Measurements from ENCODE around the gene SLIT3. TPM values are rescaled to one million over a fixed set of nuclear protein-coding genes. Genes with fewer than 3 reads are reported as not detected.

The SLIT3 gene
- total RNA-seq, 1 donor from 2014 or later = 0.75 TPM

GRCh38 chr5:168781941-168782571 lies 518.9 kb downstream of the SLIT3 start:
- no peak overlapping the region for H3K27ac Mint-ChIP-seq
- DNase-seq = no peak
- H3K4me1 Mint-ChIP-seq = no peaks in the 10 kb centered on the region
- no peaks in the 10 kb centered on the region for H3K27me3 Mint-ChIP-seq
- H3K9me3 Mint-ChIP-seq = no peaks in the 10 kb centered on the region
- H3K4me3 Mint-ChIP-seq = no peak overlapping the region
- H3K36me3 Mint-ChIP-seq (ENCODE audit: low read depth) = no peaks in the 10 kb centered on the region
- intact Hi-C loops (cut with micrococcal nuclease) = no loop called here

- Mint-ChIP-seq H3K36me3 (ENCODE audit: low read depth) (no peaks in the 10 kb centered on the region), H3K27ac (no peak overlapping the region), H3K9me3 (no peaks in the 10 kb centered on the region), H3K4me1 (no peaks in the 10 kb centered on the region), H3K4me3 (no peak overlapping the region), H3K27me3 (no peaks in the 10 kb centered on the region)
- no peak for DNase-seq
- intact Hi-C loops (cut with micrococcal nuclease) = no loop called here
Measured at GRCh38 chr5:168780888-168781287, 520.1 kb downstream of the SLIT3 start.

GRCh38 chr5:168779333-168779732 lies 521.6 kb downstream of the SLIT3 start:
- DNase-seq = no peak
- intact Hi-C loops (cut with micrococcal nuclease) = no loop called here
- Mint-ChIP-seq H3K4me1 (no peaks in the 10 kb centered on the region), H3K36me3 (ENCODE audit: low read depth) (no peaks in the 10 kb centered on the region), H3K27me3 (no peaks in the 10 kb centered on the region), H3K9me3 (no peaks in the 10 kb centered on the region), H3K4me3 (no peak overlapping the region), H3K27ac (no peak overlapping the region)

GRCh38 chr5:168778536-168778935 lies 522.4 kb downstream of the SLIT3 start:
- Mint-ChIP-seq H3K36me3 (ENCODE audit: low read depth) (no peaks in the 10 kb centered on the region), H3K4me3 (no peak overlapping the region), H3K4me1 (no peaks in the 10 kb centered on the region), H3K27ac (no peak overlapping the region), H3K9me3 (no peaks in the 10 kb centered on the region), H3K27me3 (no peaks in the 10 kb centered on the region)
- intact Hi-C loops (cut with micrococcal nuclease) = no loop called here
- no peak for DNase-seq

GRCh38 chr5:168777651-168778050 lies 523.3 kb downstream of the SLIT3 start:
- Mint-ChIP-seq H3K4me3 (no peak overlapping the region), H3K9me3 (no peaks in the 10 kb centered on the region), H3K27ac (no peak overlapping the region), H3K27me3 (no peaks in the 10 kb centered on the region), H3K4me1 (no peaks in the 10 kb centered on the region), H3K36me3 (ENCODE audit: low read depth) (no peaks in the 10 kb centered on the region)
- no peak for DNase-seq
- intact Hi-C loops (cut with micrococcal nuclease) = no loop called here

- H3K4me1 Mint-ChIP-seq = no peaks in the 10 kb centered on the region
- no peaks in the 10 kb centered on the region for H3K27me3 Mint-ChIP-seq
- H3K4me3 Mint-ChIP-seq = no peak overlapping the region
- H3K9me3 Mint-ChIP-seq = no peaks in the 10 kb centered on the region
- intact Hi-C loops (cut with micrococcal nuclease) = no loop called here
- no peaks in the 10 kb centered on the region for H3K36me3 Mint-ChIP-seq (ENCODE audit: low read depth)
- DNase-seq = no peak
- H3K27ac Mint-ChIP-seq = no peak overlapping the region
Measured at GRCh38 chr5:168776070-168776469, 524.9 kb downstream of the SLIT3 start.

- H3K27me3 Mint-ChIP-seq = no peaks in the 10 kb centered on the region
- no peaks in the 10 kb centered on the region for H3K36me3 Mint-ChIP-seq (ENCODE audit: low read depth)
- peaks cover under 1% of the 10 kb centered on the region for H3K9me3 Mint-ChIP-seq
- H3K27ac Mint-ChIP-seq = no peak overlapping the region
- no peaks in the 10 kb centered on the region for H3K4me1 Mint-ChIP-seq
- H3K4me3 Mint-ChIP-seq = no peak overlapping the region
- DNase-seq = no peak
- intact Hi-C loops (cut with micrococcal nuclease) = no loop called here
Measured at GRCh38 chr5:168773226-168773625, 527.7 kb downstream of the SLIT3 start.

- Mint-ChIP-seq H3K27ac (no peak overlapping the region), H3K4me3 (no peak overlapping the region), H3K4me1 (no peaks in the 10 kb centered on the region), H3K9me3 (peaks cover 4% of the 10 kb centered on the region), H3K36me3 (ENCODE audit: low read depth) (no peaks in the 10 kb centered on the region), H3K27me3 (no peaks in the 10 kb centered on the region)
- DNase-seq = no peak
- intact Hi-C loops (cut with micrococcal nuclease) = no loop called here
Measured at GRCh38 chr5:168772316-168772961, 528.5 kb downstream of the SLIT3 start.

- intact Hi-C loops (cut with micrococcal nuclease) = no loop called here
- H3K4me1 Mint-ChIP-seq = no peaks in the 10 kb centered on the region
Measured at GRCh38 chr5:168771678-168772077, 529.3 kb downstream of the SLIT3 start.

GRCh38 chr5:168770996-168771395 lies 529.9 kb downstream of the SLIT3 start:
- Mint-ChIP-seq H3K9me3 (peaks cover 4% of the 10 kb centered on the region), H3K4me1 (no peaks in the 10 kb centered on the region), H3K27ac (no peak overlapping the region), H3K36me3 (ENCODE audit: low read depth) (no peaks in the 10 kb centered on the region), H3K27me3 (no peaks in the 10 kb centered on the region), H3K4me3 (no peak overlapping the region)
- intact Hi-C loops (cut with micrococcal nuclease) = no loop called here
- no peak for DNase-seq

More at GRCh38 chr5:168771678-168772077, 529.3 kb downstream of the SLIT3 start:
- no peak overlapping the region for H3K4me3 Mint-ChIP-seq
- no peaks in the 10 kb centered on the region for H3K36me3 Mint-ChIP-seq (ENCODE audit: low read depth)
- no peak overlapping the region for H3K27ac Mint-ChIP-seq
- peaks cover 4% of the 10 kb centered on the region for H3K9me3 Mint-ChIP-seq
- no peaks in the 10 kb centered on the region for H3K27me3 Mint-ChIP-seq
- DNase-seq = no peak

GRCh38 chr5:168770036-168770498 lies 530.9 kb downstream of the SLIT3 start:
- no peak for DNase-seq
- Mint-ChIP-seq H3K9me3 (peaks cover 4% of the 10 kb centered on the region), H3K27ac (no peak overlapping the region), H3K4me1 (no peaks in the 10 kb centered on the region), H3K4me3 (no peak overlapping the region), H3K36me3 (ENCODE audit: low read depth) (no peaks in the 10 kb centered on the region), H3K27me3 (no peaks in the 10 kb centered on the region)
- intact Hi-C loops (cut with micrococcal nuclease) = no loop called here

GRCh38 chr5:168768172-168768571 lies 532.8 kb downstream of the SLIT3 start:
- Mint-ChIP-seq H3K9me3 (peaks cover 4% of the 10 kb centered on the region), H3K36me3 (ENCODE audit: low read depth) (no peaks in the 10 kb centered on the region), H3K4me1 (no peaks in the 10 kb centered on the region), H3K27ac (no peak overlapping the region), H3K4me3 (no peak overlapping the region), H3K27me3 (no peaks in the 10 kb centered on the region)
- intact Hi-C loops (cut with micrococcal nuclease) = no loop called here
- no peak for DNase-seq

GRCh38 chr5:168766426-168766700 lies 534.6 kb downstream of the SLIT3 start:
- no peaks in the 10 kb centered on the region for H3K4me1 Mint-ChIP-seq
- H3K27me3 Mint-ChIP-seq = no peaks in the 10 kb centered on the region
- no peak overlapping the region for H3K27ac Mint-ChIP-seq
- no peaks in the 10 kb centered on the region for H3K36me3 Mint-ChIP-seq (ENCODE audit: low read depth)
- intact Hi-C loops (cut with micrococcal nuclease) = no loop called here
- H3K9me3 Mint-ChIP-seq = peaks cover 4% of the 10 kb centered on the region
- no peak overlapping the region for H3K4me3 Mint-ChIP-seq
- no peak for DNase-seq

GRCh38 chr5:168765551-168766425 lies 535.2 kb downstream of the SLIT3 start:
- Mint-ChIP-seq H3K4me1 (no peaks in the 10 kb centered on the region), H3K27ac (no peak overlapping the region), H3K27me3 (no peaks in the 10 kb centered on the region), H3K9me3 (peaks cover 4% of the 10 kb centered on the region), H3K4me3 (no peak overlapping the region), H3K36me3 (ENCODE audit: low read depth) (no peaks in the 10 kb centered on the region)
- DNase-seq = no peak
- intact Hi-C loops (cut with micrococcal nuclease) = no loop called here

Data from activated CD4-positive, alpha-beta T cell treated with anti-CD3 and anti-CD28 coated beads, Interleukin-2, amount 10 ng/mL, durations not matched to agents 24 days and 14 days (primary cell).